Measurements from ENCODE around the gene UST. TPM values are rescaled to one million over a fixed set of nuclear protein-coding genes. Genes with fewer than 3 reads are reported as not detected.

Gene UST
- total RNA-seq, 1 experiment from 2014 or later: 6.1 TPM

DNA sequence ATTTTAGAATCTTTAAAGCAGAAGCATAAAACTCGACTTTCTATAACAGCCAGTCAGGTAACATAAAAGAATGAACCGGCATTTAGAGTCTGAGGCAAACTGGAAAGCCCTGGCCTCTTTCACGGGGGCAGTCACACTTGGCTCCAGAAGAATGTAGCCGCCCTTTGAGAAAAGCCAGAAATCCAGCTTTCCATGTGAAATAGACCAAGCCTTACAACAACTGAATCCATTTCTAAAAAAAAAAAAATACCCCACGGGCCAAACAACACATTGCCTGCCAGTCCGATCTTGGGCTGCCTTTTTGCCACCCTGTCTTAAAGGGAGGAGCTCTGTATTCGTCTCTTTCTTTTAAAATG lies 317.8 kb downstream of the UST start:
- intact Hi-C loops (cut with micrococcal nuclease): no loop called here
- CTCF ChIA-PET: no interaction called here
- no peaks in the 10 kb centered on the region for H3K27me3 ChIP-seq (ENCODE audit: insufficient read depth, low read length)
- RAD21 ChIA-PET (ENCODE audit: low non-redundant PET in 1 of 2, low total read pairs in 2 of 2, uncharacterized antibody in 2 of 2, unreplicated experiment in 2 of 2): no interaction called here
- no peaks in the 10 kb centered on the region for H3K9me3 ChIP-seq (ENCODE audit: control insufficient read depth in 1 of 2, insufficient read depth in 1 of 2, low read depth in 1 of 2, low read length in 2 of 2)
- TF ChIP-seq YY1 (IDR thresholded peaks at IDR 0.05; ENCODE audit: extremely low read depth, insufficient replicate concordance, low read depth, low read length) (no peak), ZFX (IDR thresholded peaks at IDR 0.05) (no peak), SP1 (IDR thresholded peaks at IDR 0.05; ENCODE audit: low read depth) (no peak), CBX3 (IDR thresholded peaks at IDR 0.05; ENCODE audit: low read depth) (no peak), SIN3A (IDR thresholded peaks at IDR 0.05; ENCODE audit: low read depth) (no peak)
- TF ChIP-seq, protein P1, sequence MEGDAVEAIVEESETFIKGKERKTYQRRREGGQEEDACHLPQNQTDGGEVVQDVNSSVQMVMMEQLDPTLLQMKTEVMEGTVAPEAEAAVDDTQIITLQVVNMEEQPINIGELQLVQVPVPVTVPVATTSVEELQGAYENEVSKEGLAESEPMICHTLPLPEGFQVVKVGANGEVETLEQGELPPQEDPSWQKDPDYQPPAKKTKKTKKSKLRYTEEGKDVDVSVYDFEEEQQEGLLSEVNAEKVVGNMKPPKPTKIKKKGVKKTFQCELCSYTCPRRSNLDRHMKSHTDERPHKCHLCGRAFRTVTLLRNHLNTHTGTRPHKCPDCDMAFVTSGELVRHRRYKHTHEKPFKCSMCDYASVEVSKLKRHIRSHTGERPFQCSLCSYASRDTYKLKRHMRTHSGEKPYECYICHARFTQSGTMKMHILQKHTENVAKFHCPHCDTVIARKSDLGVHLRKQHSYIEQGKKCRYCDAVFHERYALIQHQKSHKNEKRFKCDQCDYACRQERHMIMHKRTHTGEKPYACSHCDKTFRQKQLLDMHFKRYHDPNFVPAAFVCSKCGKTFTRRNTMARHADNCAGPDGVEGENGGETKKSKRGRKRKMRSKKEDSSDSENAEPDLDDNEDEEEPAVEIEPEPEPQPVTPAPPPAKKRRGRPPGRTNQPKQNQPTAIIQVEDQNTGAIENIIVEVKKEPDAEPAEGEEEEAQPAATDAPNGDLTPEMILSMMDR (IDR thresholded peaks at IDR 0.05 in 2 of 3, conservative IDR thresholded peaks at IDR 0.05 in 1 of 3; ENCODE audit: borderline replicate concordance in 1 of 3, insufficient read depth in 1 of 3, low read depth in 2 of 3, low read length in 2 of 3): no peak
- TF ChIP-seq, protein P2, sequence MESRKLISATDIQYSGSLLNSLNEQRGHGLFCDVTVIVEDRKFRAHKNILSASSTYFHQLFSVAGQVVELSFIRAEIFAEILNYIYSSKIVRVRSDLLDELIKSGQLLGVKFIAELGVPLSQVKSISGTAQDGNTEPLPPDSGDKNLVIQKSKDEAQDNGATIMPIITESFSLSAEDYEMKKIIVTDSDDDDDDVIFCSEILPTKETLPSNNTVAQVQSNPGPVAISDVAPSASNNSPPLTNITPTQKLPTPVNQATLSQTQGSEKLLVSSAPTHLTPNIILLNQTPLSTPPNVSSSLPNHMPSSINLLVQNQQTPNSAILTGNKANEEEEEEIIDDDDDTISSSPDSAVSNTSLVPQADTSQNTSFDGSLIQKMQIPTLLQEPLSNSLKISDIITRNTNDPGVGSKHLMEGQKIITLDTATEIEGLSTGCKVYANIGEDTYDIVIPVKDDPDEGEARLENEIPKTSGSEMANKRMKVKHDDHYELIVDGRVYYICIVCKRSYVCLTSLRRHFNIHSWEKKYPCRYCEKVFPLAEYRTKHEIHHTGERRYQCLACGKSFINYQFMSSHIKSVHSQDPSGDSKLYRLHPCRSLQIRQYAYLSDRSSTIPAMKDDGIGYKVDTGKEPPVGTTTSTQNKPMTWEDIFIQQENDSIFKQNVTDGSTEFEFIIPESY (IDR thresholded peaks at IDR 0.05; ENCODE audit: extremely low read depth, insufficient replicate concordance, low read length): no peak
- no peak overlapping the region for H2AFZ ChIP-seq (ENCODE audit: low read depth, low read length, poor library complexity, severe bottlenecking)
- BruUV-seq (replicated peaks): no TSS peak
- no peak overlapping the region for H3K4me2 ChIP-seq (ENCODE audit: low read length)
- no peak for DNase-seq (ENCODE audit: low read depth, low spot score)
- POLR2A ChIA-PET: no interaction called here
- H4K20me1 ChIP-seq (ENCODE audit: insufficient read depth): no peaks in the 10 kb centered on the region
- H3K4me1 ChIP-seq (ENCODE audit: control insufficient read depth in 1 of 2, insufficient read depth in 2 of 2, low read length in 2 of 2): peaks cover 0 to 4% of the 10 kb centered on the region in 2 experiments; a peak in 2 of 4 replicates
- H3K9ac ChIP-seq (ENCODE audit: low read length): no peak overlapping the region
- no peak for ATAC-seq
- H3K9me2 ChIP-seq (ENCODE audit: insufficient read depth): no peaks in the 10 kb centered on the region
- no peak overlapping the region for H3K4me3 ChIP-seq (replicated peaks in 1 of 2; ENCODE audit: low read depth in 1 of 2, low read length in 2 of 2)
- H3K79me2 ChIP-seq (ENCODE audit: insufficient read depth, low read length): no peaks in the 10 kb centered on the region
- H3K27ac ChIP-seq (ENCODE audit: low read depth, low read length): no peak overlapping the region
- H3K36me3 ChIP-seq (ENCODE audit: control insufficient read depth in 1 of 2, insufficient read depth in 2 of 2, low read length in 2 of 2): no peaks in the 10 kb centered on the region
